GM18858 (cell line): ENCODE results near the gene DRAP1.

ENCODE experiments used
- ATAC-seq: cut with Tn5 transposase; IDR thresholded peaks from one replicate; pipeline ENCODE4 v1.9.1; 2021; ENCODE audit not compliant: unreplicated experiment

Gene DRAP1

DNA sequence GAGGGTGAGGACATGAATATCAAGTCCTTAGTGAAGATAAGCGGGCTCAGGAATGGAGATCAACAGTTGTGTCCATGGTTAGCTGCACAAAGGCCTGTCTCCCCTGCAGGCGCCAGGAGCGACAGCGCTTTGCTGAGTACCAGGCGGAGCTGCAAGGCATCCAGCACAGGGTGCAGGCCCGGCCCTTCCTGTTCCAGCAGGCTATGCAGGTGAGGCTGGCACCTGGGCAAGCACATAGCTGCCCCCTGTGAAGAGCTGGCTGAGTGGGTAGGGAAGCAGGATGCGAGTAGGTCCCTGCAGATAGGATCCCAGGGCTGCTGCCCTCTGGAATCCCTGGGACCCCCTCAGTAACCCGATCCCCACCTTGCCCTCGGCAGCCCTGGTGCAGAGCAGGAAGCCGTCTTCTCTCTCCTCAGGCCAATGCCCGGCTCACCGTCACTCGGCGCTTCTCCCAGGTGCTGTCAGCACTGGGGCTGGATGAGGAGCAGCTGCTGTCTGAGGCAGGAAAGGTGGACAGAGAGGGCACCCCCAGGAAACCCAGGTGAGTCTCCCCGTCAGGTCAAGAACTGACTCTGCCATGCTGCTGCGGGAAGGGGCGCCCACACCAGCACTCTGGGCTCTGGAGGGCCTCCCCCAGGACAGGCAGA is 39.7 kb downstream of the DRAP1 start:
- ATAC-seq: no peak

DNA sequence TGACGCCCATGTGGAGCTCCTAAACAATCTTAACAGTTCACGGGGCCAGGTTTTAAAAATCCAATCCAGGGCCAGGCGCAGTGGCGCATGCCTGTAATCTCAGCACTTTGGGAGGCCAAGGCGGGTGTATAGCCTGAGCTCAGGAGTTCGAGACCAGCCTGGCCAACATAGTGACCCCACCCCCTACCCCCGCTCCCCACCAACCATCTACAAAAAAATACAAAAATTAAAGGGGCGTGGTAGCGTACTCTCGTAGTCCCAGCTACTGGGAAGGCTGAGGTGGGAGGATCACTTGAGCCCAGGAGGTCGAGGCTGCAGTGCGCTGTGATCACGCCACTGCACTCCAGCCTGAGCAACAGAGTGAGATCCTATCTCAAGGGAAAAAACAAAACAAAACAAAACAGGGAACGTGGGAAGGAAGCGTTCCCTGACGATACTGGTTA is 41.6 kb downstream of the DRAP1 start:
- no peak for ATAC-seq

DNA sequence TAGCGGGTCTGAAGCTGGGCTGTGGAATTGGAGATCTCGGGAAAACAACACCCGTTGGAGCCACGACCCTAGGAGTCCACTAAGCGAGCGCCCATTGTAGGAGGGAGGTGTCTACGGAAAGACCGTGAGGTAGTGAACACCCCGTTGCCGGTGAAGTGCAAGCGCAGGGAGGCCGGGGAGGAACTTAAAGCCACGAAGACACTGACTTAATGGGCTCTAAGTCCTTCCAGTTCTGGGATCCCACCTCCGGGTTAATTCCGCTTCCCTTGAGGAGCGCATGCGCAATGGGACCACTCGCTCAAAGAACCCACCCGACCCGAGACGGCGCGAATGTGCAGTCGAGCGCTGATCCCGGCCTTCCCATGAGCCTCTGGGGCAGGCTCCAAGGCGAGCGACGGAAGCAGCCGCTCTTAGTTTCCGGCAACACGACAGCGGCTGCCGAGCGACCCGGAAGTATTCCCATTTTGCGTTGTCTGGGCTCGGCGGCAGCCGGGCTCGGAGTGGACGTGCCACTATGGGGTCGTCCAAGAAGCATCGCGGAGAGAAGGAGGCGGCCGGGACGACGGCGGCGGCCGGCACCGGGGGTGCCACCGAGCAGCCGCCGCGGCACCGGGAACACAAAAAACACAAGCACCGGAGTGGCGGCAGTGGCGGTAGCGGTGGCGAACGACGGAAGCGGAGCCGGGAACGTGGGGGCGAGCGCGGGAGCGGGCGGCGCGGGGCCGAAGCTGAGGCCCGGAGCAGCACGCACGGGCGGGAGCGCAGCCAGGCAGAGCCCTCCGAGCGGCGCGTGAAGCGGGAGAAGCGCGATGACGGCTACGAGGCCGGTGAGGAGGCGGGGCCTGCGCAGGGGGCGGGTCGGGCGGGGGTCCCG is 42.3 kb downstream of the DRAP1 start, which contains the start of gene SART1:
SART1 (plus strand) TSS at position 468 of the 874 bp plus-strand sequence; CDS start at position 515, 47 bp downstream.
- ATAC-seq: peak; percentile 72

DNA sequence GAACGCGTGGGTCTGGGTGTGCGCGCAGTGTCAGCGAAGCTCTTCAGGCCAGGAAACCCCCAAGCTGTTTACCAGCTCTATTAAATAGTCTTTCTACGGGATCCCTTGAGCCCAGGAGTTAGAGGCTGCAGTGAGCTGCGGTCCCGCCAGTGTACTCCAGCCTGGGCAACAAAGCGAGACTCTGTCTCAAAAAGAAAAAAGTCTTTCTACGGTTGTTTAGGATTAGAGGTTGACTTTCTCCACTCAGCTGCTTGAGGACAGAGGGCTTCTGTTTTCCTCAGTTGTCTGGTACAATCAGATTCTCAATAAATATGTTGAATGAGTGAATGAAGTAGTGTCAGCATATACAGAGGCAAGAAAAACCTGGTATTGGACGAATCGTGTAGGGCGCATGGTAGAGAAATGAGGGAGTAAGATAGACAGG is 42.9 kb downstream of the DRAP1 start:
- no peak for ATAC-seq

DNA sequence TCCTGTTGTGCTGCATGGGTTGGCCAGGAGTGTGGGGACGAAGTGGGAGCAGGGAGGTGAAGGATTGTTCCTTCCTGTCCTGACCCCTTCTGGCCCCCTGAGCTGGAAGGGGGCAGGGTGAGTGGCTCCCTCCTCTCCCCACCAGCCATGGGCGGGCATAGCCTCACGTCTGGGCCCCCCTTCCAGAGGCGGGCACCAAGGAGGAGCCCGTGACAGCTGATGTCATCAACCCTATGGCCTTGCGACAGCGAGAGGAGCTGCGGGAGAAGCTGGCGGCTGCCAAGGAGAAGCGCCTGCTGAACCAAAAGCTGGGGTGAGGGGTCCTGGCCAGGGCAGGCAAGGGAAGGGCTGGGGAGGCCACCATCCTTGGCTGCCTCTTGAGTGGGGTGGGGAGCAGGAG is 45.7 kb downstream of the DRAP1 start:
- no peak for ATAC-seq

DNA sequence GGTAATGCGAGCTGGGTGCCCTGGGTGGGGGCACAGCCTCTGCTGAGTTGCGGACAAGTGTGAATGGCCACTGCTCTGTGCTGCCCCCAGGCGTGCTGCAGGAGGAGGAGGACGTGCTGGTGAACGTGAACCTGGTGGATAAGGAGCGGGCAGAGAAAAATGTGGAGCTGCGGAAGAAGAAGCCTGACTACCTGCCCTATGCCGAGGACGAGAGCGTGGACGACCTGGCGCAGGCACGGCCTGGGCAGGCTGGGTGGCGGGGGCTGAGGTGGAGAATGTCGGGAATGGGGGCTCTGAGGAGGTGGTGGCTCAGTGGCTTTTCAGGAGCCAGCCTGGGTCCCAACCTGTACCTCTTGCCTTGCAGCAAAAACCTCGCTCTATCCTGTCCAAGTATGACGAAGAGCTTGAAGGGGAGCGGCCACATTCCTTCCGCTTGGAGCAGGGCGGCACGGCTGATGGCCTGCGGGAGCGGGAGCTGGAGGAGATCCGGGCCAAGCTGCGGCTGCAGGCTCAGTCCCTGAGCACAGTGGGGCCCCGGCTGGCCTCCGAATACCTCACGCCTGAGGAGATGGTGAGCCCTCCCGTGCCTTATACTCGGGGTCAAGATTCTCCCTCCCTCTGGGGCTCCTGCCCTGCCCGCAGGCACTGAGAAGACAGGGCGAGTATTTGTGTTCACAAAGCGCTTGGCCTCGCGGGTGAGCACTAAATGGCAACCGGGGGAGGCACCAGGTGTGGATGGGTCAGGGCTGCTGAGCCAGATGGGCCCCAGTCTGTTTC is 46.9 kb downstream of the DRAP1 start:
- ATAC-seq: no peak

DNA sequence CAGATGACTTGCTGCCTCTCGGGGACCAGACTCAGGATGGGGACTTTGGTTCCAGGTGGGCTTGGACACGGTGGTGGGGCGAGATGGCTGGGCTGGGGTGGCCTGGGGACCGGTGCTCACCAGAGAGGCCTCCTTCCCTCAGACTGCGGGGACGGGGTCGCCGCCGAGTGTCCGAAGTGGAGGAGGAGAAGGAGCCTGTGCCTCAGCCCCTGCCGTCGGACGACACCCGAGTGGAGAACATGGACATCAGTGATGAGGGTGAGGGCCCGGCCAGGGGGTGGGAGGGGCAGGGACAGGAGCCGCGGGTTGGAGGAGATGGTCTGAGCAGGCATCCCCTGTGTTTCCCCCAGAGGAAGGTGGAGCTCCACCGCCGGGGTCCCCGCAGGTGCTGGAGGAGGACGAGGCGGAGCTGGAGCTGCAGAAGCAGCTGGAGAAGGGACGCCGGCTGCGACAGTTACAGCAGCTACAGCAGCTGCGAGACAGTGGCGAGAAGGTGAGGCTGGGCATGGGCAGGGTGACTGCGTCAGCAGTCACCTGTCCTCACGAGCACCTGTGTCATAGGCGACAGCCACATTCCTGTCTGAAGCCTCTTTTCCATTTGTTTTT is 48.2 kb downstream of the DRAP1 start:
- ATAC-seq: no peak

DNA sequence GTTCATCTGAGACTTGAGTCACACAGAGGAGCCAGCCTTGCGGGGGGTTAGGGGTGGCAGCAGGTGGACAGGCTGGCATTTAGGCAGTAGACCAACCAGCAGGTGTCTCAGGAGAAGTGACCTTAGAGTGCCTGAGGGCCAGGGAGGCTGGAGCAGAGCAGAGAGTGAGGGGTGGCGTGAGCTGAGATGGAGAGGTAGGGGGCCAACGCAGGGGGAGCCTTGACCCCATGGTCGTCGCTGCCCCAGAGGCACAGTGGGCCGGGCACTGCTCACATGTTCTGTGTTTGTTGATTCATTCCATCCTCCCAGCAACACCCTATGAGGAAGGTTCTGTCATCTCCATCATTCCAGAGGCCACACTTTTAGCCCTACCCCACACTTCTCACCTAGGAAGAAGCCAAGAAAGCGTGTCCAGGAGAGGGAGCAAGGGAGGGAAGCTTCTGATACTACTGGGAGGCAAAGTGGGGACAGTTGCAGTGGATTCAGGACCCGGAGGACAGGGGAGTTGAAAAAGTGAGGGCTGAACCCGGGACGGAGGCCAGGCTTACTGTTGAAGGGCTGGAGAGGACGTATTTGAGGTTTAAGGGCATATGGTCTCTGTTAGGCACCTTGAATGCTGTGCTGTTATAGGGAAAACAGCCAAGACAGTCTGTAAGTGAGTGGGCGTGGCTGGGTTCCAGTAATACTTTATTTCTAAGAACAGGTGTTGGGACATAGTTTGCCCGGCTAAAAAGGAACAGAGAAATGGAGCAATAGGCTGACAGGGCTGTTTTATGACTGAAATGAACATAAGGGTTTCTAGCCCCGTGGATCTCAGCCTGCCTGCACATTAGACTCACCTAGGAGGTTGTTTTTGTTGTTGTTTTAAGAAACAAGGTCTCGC is 49.6 kb downstream of the DRAP1 start:
- no peak for ATAC-seq
